Progenitor cell of endocrine pancreas (in vitro differentiated cells): ENCODE data around the gene CTBP1. TPM values are rescaled to one million over a fixed set of nuclear protein-coding genes. Genes with fewer than 3 reads are reported as not detected.
"Not testable (repeated sequence)": the region's sequence is repeated elsewhere in the genome, so short reads cannot be mapped to it uniquely, and the experiment has no call there.

Experiments
- DNase-seq: peaks from one replicate; pipeline ENCODE4 v3.0.0; 2021; ENCODE audit warnings: low spot score; ENCODE audit not compliant: unreplicated experiment
- H3K27ac Mint-ChIP-seq: 2 replicates; pipeline ENCODE4 v1.8.0; 2021; ENCODE audit warnings: mild to moderate bottlenecking, moderate library complexity, mixed read lengths
- H3K27me3 Mint-ChIP-seq: 2 replicates; pipeline ENCODE4 v1.8.0; 2021; ENCODE audit warnings: mixed read lengths
- H3K36me3 Mint-ChIP-seq: 2 replicates; pipeline ENCODE4 v1.8.0; 2022; ENCODE audit warnings: mixed read lengths; ENCODE audit not compliant: insufficient read depth
- H3K4me1 Mint-ChIP-seq: 2 replicates; pipeline ENCODE4 v1.8.0; 2021; ENCODE audit warnings: low read depth, mixed read lengths
- H3K4me3 Mint-ChIP-seq: 2 replicates; pipeline ENCODE4 v1.8.0; 2021; ENCODE audit warnings: low read depth, mild to moderate bottlenecking, moderate library complexity, mixed read lengths
- H3K9me3 Mint-ChIP-seq: 2 replicates; pipeline ENCODE4 v1.8.0; 2021; ENCODE audit warnings: low read depth, mixed read lengths
- total RNA-seq: library from RNA; stranded (reverse); gene quantifications from 2 replicates; pipeline ENCODE4 v1.2.1, GENCODE V29; 2021
- TF ChIP-seq, protein P1 (sequence below): fragments of 200-600 bp; sonication (generic); IDR thresholded peaks from one replicate; pipeline ENCODE4 v1.5.0; 2021; ENCODE audit warnings: antibody characterized with exemption, mild to moderate bottlenecking; ENCODE audit not compliant: unreplicated experiment

CTBP1 gene
- total RNA-seq, 1 donor from 2014 or later, result 199 TPM

DNA sequence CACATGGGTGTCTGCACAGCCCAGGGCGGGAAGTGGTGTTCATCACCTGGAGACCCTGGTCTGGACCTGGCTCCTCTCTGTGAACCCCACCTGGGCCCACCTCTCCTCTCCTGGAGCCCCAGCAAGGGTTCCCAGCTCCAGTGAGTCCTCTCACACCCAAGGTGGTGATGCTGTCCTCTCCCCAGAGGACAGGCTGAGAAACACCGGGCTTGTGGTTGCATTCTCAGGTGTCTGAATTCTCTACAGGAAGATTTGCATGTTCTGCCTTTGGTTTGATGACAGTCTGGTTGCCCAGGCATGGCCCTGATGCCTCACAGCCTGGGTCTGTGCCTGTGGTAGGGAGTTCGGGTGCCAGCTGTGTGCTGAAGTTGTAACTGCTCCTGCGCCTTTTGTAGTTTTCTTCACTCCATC lies 44.6 kb upstream of the CTBP1 start:
- TF ChIP-seq, protein P1, sequence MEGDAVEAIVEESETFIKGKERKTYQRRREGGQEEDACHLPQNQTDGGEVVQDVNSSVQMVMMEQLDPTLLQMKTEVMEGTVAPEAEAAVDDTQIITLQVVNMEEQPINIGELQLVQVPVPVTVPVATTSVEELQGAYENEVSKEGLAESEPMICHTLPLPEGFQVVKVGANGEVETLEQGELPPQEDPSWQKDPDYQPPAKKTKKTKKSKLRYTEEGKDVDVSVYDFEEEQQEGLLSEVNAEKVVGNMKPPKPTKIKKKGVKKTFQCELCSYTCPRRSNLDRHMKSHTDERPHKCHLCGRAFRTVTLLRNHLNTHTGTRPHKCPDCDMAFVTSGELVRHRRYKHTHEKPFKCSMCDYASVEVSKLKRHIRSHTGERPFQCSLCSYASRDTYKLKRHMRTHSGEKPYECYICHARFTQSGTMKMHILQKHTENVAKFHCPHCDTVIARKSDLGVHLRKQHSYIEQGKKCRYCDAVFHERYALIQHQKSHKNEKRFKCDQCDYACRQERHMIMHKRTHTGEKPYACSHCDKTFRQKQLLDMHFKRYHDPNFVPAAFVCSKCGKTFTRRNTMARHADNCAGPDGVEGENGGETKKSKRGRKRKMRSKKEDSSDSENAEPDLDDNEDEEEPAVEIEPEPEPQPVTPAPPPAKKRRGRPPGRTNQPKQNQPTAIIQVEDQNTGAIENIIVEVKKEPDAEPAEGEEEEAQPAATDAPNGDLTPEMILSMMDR, result no peak
- peaks cover 4% of the 10 kb centered on the region for H3K36me3 Mint-ChIP-seq
- no peaks in the 10 kb centered on the region for H3K27me3 Mint-ChIP-seq
- H3K9me3 Mint-ChIP-seq, result no peaks in the 10 kb centered on the region
- H3K4me3 Mint-ChIP-seq, result no peak overlapping the region
- peak overlapping the region; percentile 49 for H3K27ac Mint-ChIP-seq
- no peak for DNase-seq
- H3K4me1 Mint-ChIP-seq, result peaks cover 20% of the 10 kb centered on the region

DNA sequence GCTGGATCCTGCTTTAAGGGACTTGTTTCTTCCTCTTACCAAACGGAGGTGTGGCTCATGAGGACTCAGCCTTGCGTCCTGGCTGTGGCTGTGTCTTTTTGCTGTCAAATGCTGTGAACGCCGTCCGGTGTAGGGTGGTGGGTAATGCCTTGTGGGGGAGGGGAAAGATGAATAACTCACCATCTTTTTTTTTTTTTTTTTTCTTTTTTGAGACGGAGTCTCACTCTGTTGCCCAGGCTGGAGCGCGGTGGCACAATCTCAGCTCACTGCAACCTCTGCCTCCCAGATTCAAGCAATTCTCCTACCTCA lies 43.7 kb upstream of the CTBP1 start:
- H3K36me3 Mint-ChIP-seq, result not testable (repeated sequence)

DNA sequence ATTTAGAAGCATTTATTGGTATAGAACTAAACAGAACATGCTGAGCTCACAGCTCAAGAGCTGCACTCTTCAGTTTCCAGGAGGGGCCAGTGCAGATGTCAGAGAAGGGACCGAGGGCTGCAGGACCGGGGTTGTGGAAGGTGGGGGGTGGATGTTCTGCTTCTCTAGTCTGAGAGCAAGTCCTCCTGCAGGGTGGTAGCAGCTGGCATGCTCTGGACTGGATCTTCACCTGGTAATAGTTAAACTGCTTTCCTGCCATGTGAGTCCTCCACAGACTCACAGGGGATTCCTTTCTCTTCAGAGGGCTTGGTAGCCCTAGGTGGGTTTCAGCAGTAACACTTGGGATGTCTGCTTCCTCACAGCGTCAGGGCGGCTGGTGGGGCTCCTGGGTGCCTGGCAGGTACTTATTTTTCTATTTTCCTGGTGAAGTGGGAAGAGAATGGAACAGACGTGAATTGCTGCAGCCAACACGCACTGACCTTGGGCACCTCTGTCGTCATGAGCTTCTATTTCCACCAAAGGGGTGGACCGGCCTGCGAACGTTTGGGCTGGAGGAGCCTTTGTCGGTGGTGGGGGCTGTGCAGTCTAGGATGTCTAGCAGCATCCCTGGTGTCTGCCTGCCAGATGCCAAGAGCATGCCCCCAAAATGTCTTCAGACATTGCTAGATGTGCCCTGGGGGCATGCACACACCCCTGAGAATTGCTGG lies 43.2 kb upstream of the CTBP1 start:
- no peak for DNase-seq
- Mint-ChIP-seq H3K4me3 (peak overlapping the region; percentile 95), H3K36me3 (no peaks in the 10 kb centered on the region), H3K27ac (peak overlapping the region; percentile 96), H3K4me1 (peaks cover 23% of the 10 kb centered on the region), H3K9me3 (no peaks in the 10 kb centered on the region), H3K27me3 (no peaks in the 10 kb centered on the region)
- TF ChIP-seq, protein P1, result no peak

More for the DNA sequence above, 43.7 kb upstream of the CTBP1 start:
- DNase-seq, H3K27me3 Mint-ChIP-seq, H3K4me3 Mint-ChIP-seq, H3K9me3 Mint-ChIP-seq: not testable (repeated sequence)
- peaks cover 23% of the 10 kb centered on the region for H3K4me1 Mint-ChIP-seq
- peak overlapping the region; percentile 82 for H3K27ac Mint-ChIP-seq

DNA sequence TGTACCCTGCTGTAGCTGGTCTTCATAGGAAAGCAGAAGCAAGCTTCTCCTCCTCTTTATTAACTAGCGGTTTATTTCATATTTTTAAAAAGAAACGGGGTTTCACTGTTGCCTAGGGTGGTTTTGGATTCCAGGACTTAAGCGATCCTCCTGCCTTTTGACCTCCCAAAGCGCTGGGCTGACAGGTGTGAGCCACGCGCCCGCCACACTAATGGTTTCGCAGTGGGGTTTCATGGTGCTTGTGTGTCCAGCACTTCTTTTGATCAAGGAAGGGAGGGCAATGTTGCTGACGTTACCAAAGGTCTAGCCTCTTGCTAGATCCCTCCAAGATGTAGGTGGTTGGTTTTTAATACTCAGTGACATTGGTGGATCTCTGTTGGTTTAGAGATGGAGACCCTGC lies 42.2 kb upstream of the CTBP1 start:
- Mint-ChIP-seq H3K4me3 (peak overlapping the region; percentile 95), H3K9me3 (peaks cover 4% of the 10 kb centered on the region), H3K4me1 (peaks cover 26% of the 10 kb centered on the region), H3K27me3 (no peaks in the 10 kb centered on the region), H3K36me3 (peaks cover 2% of the 10 kb centered on the region), H3K27ac (peak overlapping the region; percentile 96)
- TF ChIP-seq, protein P1, result no peak
- DNase-seq, result no peak

DNA sequence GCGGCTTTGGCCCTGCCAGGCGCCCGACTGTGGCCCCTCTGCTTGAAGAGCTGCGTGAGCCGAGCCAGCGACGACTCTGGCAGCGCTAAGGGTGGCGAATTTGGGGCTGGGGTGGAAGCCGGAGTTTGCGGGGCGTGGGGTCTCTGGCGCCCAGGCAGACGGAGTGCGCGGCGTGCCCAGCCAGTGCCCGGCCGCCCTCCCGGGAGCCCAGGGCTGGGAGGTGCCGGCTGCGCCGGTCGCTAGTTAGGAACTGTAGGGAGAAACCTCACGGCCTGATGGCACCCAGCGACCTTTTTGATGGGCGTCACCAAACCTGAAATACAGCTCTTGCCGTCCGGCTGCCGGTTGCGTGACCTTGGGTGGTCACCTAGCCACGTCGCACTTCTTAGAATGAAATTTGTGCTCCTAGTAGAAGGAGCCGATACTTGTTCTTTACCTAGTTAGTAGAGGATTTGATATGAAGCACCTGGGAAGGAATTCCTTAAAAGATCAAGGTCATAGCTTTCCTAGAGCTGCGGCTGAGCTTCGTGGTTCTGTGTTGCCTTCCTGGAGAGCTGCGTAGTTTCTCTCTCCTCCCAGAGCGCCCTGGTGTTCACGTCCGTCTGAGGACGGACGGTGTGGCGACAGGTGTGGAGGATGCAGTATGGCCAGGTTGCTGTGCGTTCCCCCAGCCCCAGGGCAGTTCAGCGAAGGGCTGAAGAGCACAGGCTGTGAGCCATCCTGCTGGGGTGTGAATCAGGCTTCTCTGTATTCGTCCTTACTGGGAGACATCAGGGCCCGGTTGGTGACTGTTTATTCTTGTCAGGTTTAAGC lies 41.4 kb upstream of the CTBP1 start:
- peaks cover 26% of the 10 kb centered on the region for H3K4me1 Mint-ChIP-seq
- no peaks in the 10 kb centered on the region for H3K27me3 Mint-ChIP-seq
- no peak for DNase-seq
- H3K4me3 Mint-ChIP-seq, result peak overlapping the region; percentile 95
- peaks cover 4% of the 10 kb centered on the region for H3K9me3 Mint-ChIP-seq
- H3K27ac Mint-ChIP-seq, result peak overlapping the region; percentile 96
- TF ChIP-seq, protein P1, result no peak
- H3K36me3 Mint-ChIP-seq, result peaks cover 2% of the 10 kb centered on the region
